ENCODE data around the gene LRRC7. TPM values are rescaled to one million over a fixed set of nuclear protein-coding genes. Genes with fewer than 3 reads are reported as not detected.
A peak's percentile ranks its signal among the peaks of the same experiment; 100 is the strongest.
"Not testable (repeated sequence)": the region's sequence is repeated elsewhere in the genome, so short reads cannot be mapped to it uniquely, and the experiment has no call there.

LRRC7 gene
- total RNA-seq, 1 donor from 2014 or later = 19.3 TPM

- peak; percentile 20 for DNase-seq (ENCODE audit: low spot score)
Measured at GRCh38 chr1:69693921-69694675, 126.4 kb downstream of the LRRC7 start.

GRCh38 chr1:69697340-69697739 is 129.6 kb downstream of the LRRC7 start:
- no peak for DNase-seq (ENCODE audit: low spot score)

- no peak for DNase-seq (ENCODE audit: low spot score)
Measured at GRCh38 chr1:69700770-69701169, 133.0 kb downstream of the LRRC7 start.

GRCh38 chr1:69702085-69702484 is 134.4 kb downstream of the LRRC7 start:
- DNase-seq (ENCODE audit: low spot score) = no peak

DNA sequence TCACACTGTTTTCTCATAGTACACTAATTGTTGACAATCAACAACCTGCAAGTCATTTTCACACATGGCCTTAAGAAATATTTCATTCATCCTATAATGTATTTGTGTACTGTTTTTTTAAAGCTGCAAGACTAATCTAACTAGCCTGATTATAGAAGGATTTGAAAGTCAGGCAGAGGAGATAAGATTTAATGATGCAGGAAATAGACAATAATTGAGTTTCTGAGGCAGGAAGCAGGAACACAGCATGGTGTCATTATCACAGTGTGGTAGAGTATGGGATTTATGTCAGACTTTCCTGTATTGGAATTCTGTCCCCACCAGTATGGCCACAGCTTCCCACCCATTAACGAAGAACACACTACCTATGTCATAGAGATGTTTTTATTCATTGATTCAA is 138.8 kb downstream of the LRRC7 start:
- DNase-seq (ENCODE audit: low spot score) = no peak

DNA sequence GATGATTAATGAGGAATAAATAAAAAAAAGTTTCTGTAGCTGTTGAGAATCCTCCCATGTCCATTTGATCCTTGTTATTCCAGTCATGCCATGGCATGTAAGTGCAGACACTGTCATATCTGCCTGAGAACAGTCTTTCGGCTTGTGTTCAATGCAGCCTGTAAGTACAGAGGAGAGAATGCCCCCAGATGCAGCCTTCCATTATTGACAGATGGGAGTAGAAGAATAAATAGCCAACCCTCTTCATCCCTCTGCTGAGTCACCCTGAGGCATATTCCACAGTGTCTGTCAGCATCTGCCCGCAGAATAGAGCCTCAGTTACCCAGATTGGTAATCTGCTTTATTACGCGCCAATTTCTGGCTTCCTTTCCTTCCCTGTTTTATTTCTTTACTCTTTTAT is 139.4 kb downstream of the LRRC7 start:
- DNase-seq (ENCODE audit: low spot score) = no peak

DNA sequence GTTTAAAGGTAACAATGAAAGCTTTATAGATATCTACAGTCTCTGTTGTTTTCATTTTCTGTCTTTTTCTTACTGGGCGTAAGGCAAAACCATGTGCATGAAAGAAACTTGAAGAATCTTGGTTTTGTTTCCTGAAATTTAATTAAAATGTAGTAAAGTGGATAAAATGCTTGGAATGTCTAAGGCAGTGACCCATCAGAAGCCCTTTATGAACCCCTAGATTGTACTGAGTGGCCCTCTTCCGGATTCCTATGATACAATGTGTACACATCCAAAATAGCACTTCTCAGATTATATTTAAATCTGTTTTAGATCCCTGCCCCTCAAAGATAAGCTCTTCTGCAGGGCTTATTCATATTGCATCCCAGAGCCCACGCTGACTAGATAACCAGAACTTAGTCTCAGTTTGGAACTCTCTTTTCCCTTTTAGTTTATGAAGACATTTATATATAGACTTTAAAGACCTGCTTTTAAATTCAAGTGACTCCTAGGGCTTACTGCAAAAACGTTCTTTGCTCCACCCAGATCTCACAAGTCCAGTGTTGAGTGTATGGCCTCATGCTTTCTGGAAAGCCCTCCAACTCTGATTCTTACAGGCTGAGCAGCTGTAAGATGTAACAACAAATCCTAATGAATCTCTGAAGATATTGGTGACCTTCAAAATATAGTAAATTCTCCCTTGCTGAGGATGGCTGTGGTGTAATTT is 142.9 kb downstream of the LRRC7 start:
- peak; percentile 96 for DNase-seq (ENCODE audit: low spot score)

DNA sequence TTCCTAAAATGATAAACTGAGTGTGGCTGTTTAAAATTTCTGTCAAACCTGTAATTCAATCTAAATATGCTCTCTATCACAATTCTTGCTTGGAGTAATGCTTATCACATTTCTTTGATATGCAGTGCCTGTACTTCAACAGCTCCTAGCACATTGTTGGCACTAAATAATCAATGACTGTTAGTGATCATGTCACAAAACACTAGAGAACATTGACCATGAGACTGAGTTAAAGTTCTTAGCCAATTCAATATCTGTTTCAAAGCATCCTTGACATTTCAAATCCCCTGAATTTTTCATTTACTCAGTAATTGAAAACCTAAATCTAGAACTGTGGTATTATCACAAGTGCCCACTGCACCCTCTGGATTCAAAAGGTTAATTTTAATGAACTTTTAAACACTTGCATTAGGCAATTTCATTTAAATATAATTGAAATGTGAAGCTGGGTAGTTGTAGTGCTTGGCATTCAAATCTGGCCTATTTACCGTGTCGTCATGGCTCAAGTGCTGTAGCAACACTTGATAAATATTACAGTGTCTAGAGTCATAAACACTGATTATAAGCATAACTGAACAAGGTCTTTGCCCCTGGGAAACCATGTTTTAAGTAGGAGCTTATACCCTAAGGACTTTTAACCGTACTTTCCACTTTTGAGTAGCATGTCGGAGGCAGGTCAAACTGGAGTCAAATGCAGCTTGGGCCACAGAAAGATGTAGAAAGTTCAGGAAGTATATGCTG is 143.6 kb downstream of the LRRC7 start:
- peak; percentile 58 for DNase-seq (ENCODE audit: low spot score)

- DNase-seq (ENCODE audit: low spot score) = not testable (repeated sequence)
Measured at GRCh38 chr1:69717834-69718233, 150.1 kb downstream of the LRRC7 start.

DNA sequence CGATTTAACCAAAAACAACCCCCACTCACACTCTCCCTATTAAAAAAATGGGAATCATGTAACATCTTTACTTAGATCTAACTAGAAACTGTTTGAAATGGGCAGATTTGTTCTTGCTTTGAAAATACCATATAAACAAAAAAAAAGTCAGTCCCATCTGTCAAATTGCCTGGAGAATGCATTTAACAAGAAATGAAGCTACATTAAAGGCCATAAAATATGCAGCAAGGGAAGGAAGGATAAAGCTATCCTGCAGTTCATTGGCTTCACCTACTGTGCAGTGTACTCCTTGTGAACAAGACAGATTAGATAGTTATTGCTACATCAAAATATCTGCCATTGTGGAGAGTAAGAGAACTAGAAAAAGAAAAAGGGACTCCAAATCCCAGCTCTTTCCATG is 160.5 kb downstream of the LRRC7 start:
- DNase-seq (ENCODE audit: low spot score) = no peak

DNA sequence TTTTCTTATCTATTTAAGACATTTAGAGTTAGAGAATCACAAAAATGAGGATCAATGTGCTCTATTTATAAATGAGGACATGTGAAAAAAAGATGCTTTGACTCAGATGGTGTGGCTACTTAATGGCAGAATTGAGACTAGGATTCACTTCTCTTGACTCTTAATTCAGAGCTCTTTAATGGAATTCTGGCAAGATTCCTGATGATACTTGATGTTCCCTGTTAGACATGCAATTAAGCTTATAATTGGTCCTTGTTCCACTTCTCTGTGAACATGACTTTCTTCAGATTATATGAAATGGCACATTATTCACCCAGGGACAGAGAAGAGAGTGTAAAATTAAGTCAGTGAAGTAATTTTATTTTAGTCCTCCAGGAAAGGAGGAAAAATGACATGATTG is 165.3 kb downstream of the LRRC7 start:
- no peak for DNase-seq (ENCODE audit: low spot score)

- peak; percentile 84 for DNase-seq (ENCODE audit: low spot score)
Measured at GRCh38 chr1:69737527-69738185, 169.9 kb downstream of the LRRC7 start.

GRCh38 chr1:69738458-69739250 is 170.9 kb downstream of the LRRC7 start:
- DNase-seq (ENCODE audit: low spot score) = peak; percentile 89

- DNase-seq (ENCODE audit: low spot score) = peak; percentile 80
Measured at GRCh38 chr1:69739251-69739605, 171.5 kb downstream of the LRRC7 start.

GRCh38 chr1:69743146-69743545 is 175.4 kb downstream of the LRRC7 start:
- DNase-seq (ENCODE audit: low spot score) = no peak

GRCh38 chr1:69744381-69744780 is 176.7 kb downstream of the LRRC7 start:
- DNase-seq (ENCODE audit: low spot score) = no peak

DNA sequence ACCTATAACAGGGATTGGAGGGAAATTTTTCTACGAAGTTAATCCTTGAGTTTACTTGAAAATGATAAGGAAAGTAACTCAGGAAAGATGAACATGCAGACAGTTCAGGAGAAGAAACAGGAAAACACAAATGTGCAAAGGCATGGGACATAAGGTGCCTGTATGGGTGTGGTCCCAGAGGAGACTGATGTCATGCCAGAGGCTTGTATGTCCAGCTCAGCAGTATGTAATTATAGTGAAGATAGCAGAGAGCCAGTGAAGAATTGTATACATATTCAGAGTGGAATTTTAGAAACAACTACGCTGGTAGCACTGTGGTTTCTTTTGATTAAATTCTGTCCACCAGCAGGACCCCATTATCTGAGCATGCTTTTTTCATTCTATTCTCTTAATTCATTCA is 179.5 kb downstream of the LRRC7 start:
- peak; percentile 37 for DNase-seq (ENCODE audit: low spot score)

- DNase-seq (ENCODE audit: low spot score) = peak; percentile 46
Measured at GRCh38 chr1:69750638-69751037, 182.9 kb downstream of the LRRC7 start.

DNA sequence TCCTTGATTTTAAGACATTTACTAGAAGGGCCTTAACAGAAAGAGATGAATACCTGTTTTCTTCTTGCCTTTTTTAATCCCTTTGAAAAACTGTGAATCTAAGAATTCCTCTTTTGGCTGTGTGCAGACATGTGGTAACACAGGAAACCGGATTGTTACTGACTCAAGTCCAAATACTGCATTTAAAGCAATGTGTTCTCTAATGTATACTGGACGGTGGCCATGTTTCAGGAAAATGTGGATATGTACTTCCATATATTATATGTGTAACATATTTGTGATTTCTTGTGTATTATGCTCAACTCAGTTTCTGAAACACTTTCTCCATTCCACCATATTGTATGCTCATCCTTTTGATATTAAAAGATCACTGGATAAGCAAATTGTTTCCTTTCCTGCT is 185.1 kb downstream of the LRRC7 start:
- no peak for DNase-seq (ENCODE audit: low spot score)

DNA sequence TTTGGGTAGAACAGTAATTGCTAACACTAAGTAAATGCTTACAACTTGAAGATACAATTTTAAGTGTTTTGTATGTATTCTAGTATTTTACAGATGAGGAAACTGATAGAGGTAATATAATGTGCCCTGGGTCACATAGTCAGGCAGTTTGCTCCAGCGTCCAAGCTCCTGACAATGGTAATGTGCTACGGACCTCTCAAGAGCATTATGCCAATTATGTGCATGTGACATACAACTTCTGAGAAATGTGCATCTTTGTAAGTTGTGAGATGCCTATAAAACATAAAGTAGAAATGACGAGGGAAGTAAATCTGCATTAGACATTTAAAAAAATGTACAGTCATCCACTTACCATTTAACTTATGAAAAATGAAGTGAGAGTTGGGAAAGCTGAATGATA is 186.8 kb downstream of the LRRC7 start:
- DNase-seq (ENCODE audit: low spot score) = no peak

DNA sequence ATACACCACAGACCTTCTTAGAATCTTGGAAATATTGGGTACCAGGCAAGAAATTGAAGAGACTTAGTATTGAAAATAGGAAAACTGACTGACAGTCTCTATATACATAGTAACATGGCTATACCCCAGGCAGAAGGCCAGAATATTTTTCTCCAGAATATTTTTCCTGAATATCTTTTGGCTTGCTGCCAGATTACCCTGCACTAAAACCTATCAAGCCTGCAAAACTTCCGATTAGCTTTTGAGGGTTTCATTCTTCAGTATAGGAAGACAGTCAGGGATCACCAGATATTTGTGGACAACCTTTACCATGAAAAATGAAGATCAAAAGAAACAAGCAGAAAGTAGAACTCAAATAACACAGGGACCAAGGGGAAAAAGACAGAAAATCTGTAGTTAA is 187.9 kb downstream of the LRRC7 start:
- no peak for DNase-seq (ENCODE audit: low spot score)

All from umbilical cord (tissue), 2 donors.